HEK293 (cell line): Measurements from ENCODE around the gene EDA.

ENCODE experiments used
- CTCF ChIA-PET: fragments of 350-600 bp; formaldehyde crosslinking; extraction: SDS; loops from one replicate; lab custom pipeline; 2021; ENCODE audit warnings: antibody characterized with exemption; lab: Yijun Ruan, JAX
- POLR2A ChIA-PET: fragments of 300-600 bp; formaldehyde crosslinking; extraction: SDS; loops from one replicate; lab custom pipeline; 2020; ENCODE audit warnings: antibody characterized with exemption, inconsistent platforms; lab: Yijun Ruan, JAX
- H3K27ac ChIP-seq: fragments of 200-500 bp; sonication (Bioruptor generic); 2 replicates; pipeline ENCODE4 v1.5.1; 2014; ENCODE audit warnings: low read depth, low read length, control low read depth, inconsistent platforms; ENCODE audit errors: extremely low read depth
- H3K36me3 ChIP-seq, 2 experiments: fragments of 200-500 bp in 1 of 2; sonication (Bioruptor generic) in 1 of 2; 1 replicate in 1 of 2; 2 replicates in 1 of 2; pipeline ENCODE4 v1.5.1; 2014 to 2017; ENCODE audit warnings: inconsistent platforms in 2 of 2, low read length in 2 of 2; ENCODE audit not compliant: control insufficient read depth in 2 of 2, insufficient read depth in 1 of 2
- H3K4me1 ChIP-seq: fragments of 200-500 bp; sonication (Bioruptor generic); 2 replicates; pipeline ENCODE4 v1.5.1; 2014; ENCODE audit warnings: mild to moderate bottlenecking, low read length, inconsistent platforms; ENCODE audit not compliant: control insufficient read depth, insufficient read depth
- H3K4me3 ChIP-seq: 2 replicates; pipeline ENCODE4 v1.5.1; 2011; ENCODE audit warnings: low read depth, mild to moderate bottlenecking, control low read depth, low read length, moderate library complexity
- H3K9me3 ChIP-seq: fragments of 200-500 bp; sonication (Bioruptor generic); 2 replicates; pipeline ENCODE4 v1.5.1; 2014; ENCODE audit warnings: low read depth, low read length, inconsistent platforms; ENCODE audit not compliant: control insufficient read depth, insufficient read depth
- EGR2 ChIP-seq: fragments of 450-650 bp; formaldehyde crosslinking; IDR thresholded peaks from 2 replicates; pipeline ENCODE4 v1.5.1; 2016; ENCODE audit warnings: low read depth, missing biosample characterization, missing genetic modification characterization
- FEZF1 ChIP-seq: fragments of 450-650 bp; formaldehyde crosslinking; IDR thresholded peaks from 2 replicates; pipeline ENCODE4 v1.5.1; 2016; ENCODE audit warnings: missing biosample characterization, missing genetic modification characterization
- GFI1B ChIP-seq: fragments of 450-650 bp; formaldehyde crosslinking; IDR thresholded peaks from 2 replicates; pipeline ENCODE4 v1.5.1; 2016; ENCODE audit warnings: missing biosample characterization, missing genetic modification characterization
- HOXD13 ChIP-seq: sonication (generic); formaldehyde crosslinking; IDR thresholded peaks from 2 replicates; pipeline ENCODE4 v1.8.0; 2022; ENCODE audit warnings: missing genetic modification reagents, borderline replicate concordance
- PRDM1 ChIP-seq: fragments of 450-650 bp; formaldehyde crosslinking; IDR thresholded peaks from 2 replicates; pipeline ENCODE4; 2016; ENCODE audit warnings: missing biosample characterization, missing genetic modification characterization
- SETDB1 ChIP-seq: IDR thresholded peaks from one replicate; pipeline ENCODE4 v1.6.1; 2017; ENCODE audit warnings: mild to moderate bottlenecking, low read length, moderate library complexity, mixed read lengths; ENCODE audit not compliant: insufficient read length
- YY2 ChIP-seq: fragments of 450-650 bp; formaldehyde crosslinking; IDR thresholded peaks from 2 replicates; pipeline ENCODE4 v1.5.1; 2016; ENCODE audit warnings: missing biosample characterization, missing genetic modification characterization
- ZBTB10 ChIP-seq: fragments of 450-650 bp; formaldehyde crosslinking; IDR thresholded peaks from 2 replicates; pipeline ENCODE4 v1.5.1; 2016; ENCODE audit warnings: missing biosample characterization, missing genetic modification characterization
- ZBTB21 ChIP-seq: fragments of 450-650 bp; formaldehyde crosslinking; IDR thresholded peaks from 2 replicates; pipeline ENCODE4 v1.5.1; 2017; ENCODE audit warnings: missing biosample characterization, missing genetic modification characterization
- ZBTB44 ChIP-seq: fragments of 450-650 bp; IDR thresholded peaks from 2 replicates; pipeline ENCODE4 v1.5.1; 2018; ENCODE audit warnings: missing biosample characterization, mild to moderate bottlenecking, missing genetic modification characterization
- ZBTB8A ChIP-seq: fragments of 450-650 bp; formaldehyde crosslinking; IDR thresholded peaks from 2 replicates; pipeline ENCODE4 v1.5.1; 2016; ENCODE audit warnings: missing biosample characterization, missing genetic modification characterization
- ZNF121 ChIP-seq: fragments of 450-650 bp; formaldehyde crosslinking; IDR thresholded peaks from 2 replicates; pipeline ENCODE4 v1.5.1; 2016; ENCODE audit warnings: missing biosample characterization, missing genetic modification characterization
- ZNF174 ChIP-seq: fragments of 450-650 bp; formaldehyde crosslinking; IDR thresholded peaks from 2 replicates; pipeline ENCODE4 v1.5.0; 2017; ENCODE audit warnings: missing biosample characterization, mild to moderate bottlenecking, missing genetic modification characterization
- ZNF266 ChIP-seq: fragments of 450-650 bp; formaldehyde crosslinking; IDR thresholded peaks from 2 replicates; pipeline ENCODE4 v1.5.1; 2016; ENCODE audit warnings: missing biosample characterization, missing genetic modification characterization, low read depth
- ZNF37A ChIP-seq: fragments of 450-650 bp; IDR thresholded peaks from 2 replicates; pipeline ENCODE4 v1.5.1; 2018; ENCODE audit warnings: missing biosample characterization, missing genetic modification characterization
- ZNF398 ChIP-seq: fragments of 450-650 bp; formaldehyde crosslinking; IDR thresholded peaks from 2 replicates; pipeline ENCODE4 v1.5.1; 2017; ENCODE audit warnings: missing biosample characterization, missing genetic modification characterization
- ZNF501 ChIP-seq: fragments of 450-650 bp; formaldehyde crosslinking; IDR thresholded peaks from 2 replicates; pipeline ENCODE4 v1.5.1; 2016; ENCODE audit warnings: missing biosample characterization, missing genetic modification characterization
- ZNF514 ChIP-seq: fragments of 450-650 bp; formaldehyde crosslinking; IDR thresholded peaks from 2 replicates; pipeline ENCODE4 v1.5.1; 2016; ENCODE audit warnings: missing biosample characterization, missing genetic modification characterization
- ZNF560 ChIP-seq: fragments of 450-650 bp; formaldehyde crosslinking; IDR thresholded peaks from 2 replicates; pipeline ENCODE4 v1.5.1; 2017; ENCODE audit warnings: missing biosample characterization, missing genetic modification characterization, borderline replicate concordance
- ZNF561 ChIP-seq: fragments of 450-650 bp; IDR thresholded peaks from 2 replicates; pipeline ENCODE4 v1.5.1; 2018; ENCODE audit warnings: missing biosample characterization, missing genetic modification characterization, borderline replicate concordance
- ZNF571 ChIP-seq: fragments of 450-650 bp; formaldehyde crosslinking; IDR thresholded peaks from 2 replicates; pipeline ENCODE4 v1.5.0; 2017; ENCODE audit warnings: missing biosample characterization, missing genetic modification characterization
- ZNF701 ChIP-seq: fragments of 450-650 bp; formaldehyde crosslinking; IDR thresholded peaks from 2 replicates; pipeline ENCODE4 v1.5.1; 2016; ENCODE audit warnings: missing biosample characterization, missing genetic modification characterization
- ZNF76 ChIP-seq: fragments of 450-650 bp; formaldehyde crosslinking; IDR thresholded peaks from 2 replicates; pipeline ENCODE4; 2016; ENCODE audit warnings: low read depth, missing biosample characterization, missing genetic modification characterization, borderline replicate concordance
- ZNF768 ChIP-seq: fragments of 450-650 bp; formaldehyde crosslinking; IDR thresholded peaks from 2 replicates; pipeline ENCODE4 v1.5.1; 2018; ENCODE audit warnings: missing biosample characterization, mild to moderate bottlenecking, missing genetic modification characterization
- ZNF792 ChIP-seq: fragments of 450-650 bp; formaldehyde crosslinking; IDR thresholded peaks from 2 replicates; pipeline ENCODE4 v1.5.1; 2016; ENCODE audit warnings: missing biosample characterization, missing genetic modification characterization
- ZNF843 ChIP-seq: fragments of 450-650 bp; formaldehyde crosslinking; IDR thresholded peaks from 2 replicates; pipeline ENCODE4 v1.5.1; 2016; ENCODE audit warnings: missing biosample characterization, missing genetic modification characterization

Gene EDA

GRCh38 chrX:69705818-69706217 lies 89.9 kb downstream of the EDA start:
- TF ChIP-seq ZBTB8A (no peak), ZNF843 (no peak), ZNF37A (no peak), FEZF1 (tag by site-specific recombination) (no peak), ZBTB44 (tag by site-specific recombination) (no peak), ZNF501 (tag by site-specific recombination) (no peak), ZNF266 (no peak), ZNF701 (tag by site-specific recombination) (no peak), YY2 (tag by site-specific recombination) (no peak), ZBTB21 (tag by site-specific recombination) (no peak), GFI1B (tag by site-specific recombination) (no peak), ZNF174 (no peak), ZNF560 (tag by site-specific recombination) (no peak), ZNF76 (tag by site-specific recombination) (no peak), ZNF514 (no peak), ZNF398 (no peak), ZNF768 (tag by site-specific recombination) (no peak), HOXD13 (CRISPR knock-in tag) (no peak), ZNF792 (tag by site-specific recombination) (no peak), ZNF561 (tag by site-specific recombination) (no peak)
- H3K4me1 ChIP-seq: no peaks in the 10 kb centered on the region
- no peak overlapping the region for H3K27ac ChIP-seq
- ChIA-PET POLR2A (no interaction called here), CTCF (no interaction called here)
- H3K4me3 ChIP-seq: no peak overlapping the region
- H3K9me3 ChIP-seq: no peaks in the 10 kb centered on the region
- H3K36me3 ChIP-seq: no peaks in the 10 kb centered on the region

GRCh38 chrX:69718102-69718501 lies 102.2 kb downstream of the EDA start:
- H3K36me3 ChIP-seq: no peaks in the 10 kb centered on the region
- peaks cover 4% of the 10 kb centered on the region for H3K9me3 ChIP-seq
- ChIA-PET CTCF (interaction anchor here (0.7 kb wide), 1 partner anchor 1413 kb away, joined by 3 read pairs; no protein-coding TSS in a partner anchor), POLR2A (no interaction called here)
- H3K4me1 ChIP-seq: no peaks in the 10 kb centered on the region
- H3K27ac ChIP-seq: no peak overlapping the region
- no peak overlapping the region for H3K4me3 ChIP-seq
- TF ChIP-seq SETDB1: peak; percentile 93
- no peak for TF ChIP-seq PRDM1 (tag by site-specific recombination)

- Histone ChIP-seq H3K36me3 (no peaks in the 10 kb centered on the region), H3K27ac (no peak overlapping the region), H3K4me3 (no peak overlapping the region), H3K9me3 (no peaks in the 10 kb centered on the region; the same call in 1 of the 2 replicates), H3K4me1 (no peaks in the 10 kb centered on the region)
- no peak for TF ChIP-seq EGR2 (tag by site-specific recombination)
- no peak for TF ChIP-seq ZBTB10 (tag by site-specific recombination)
- TF ChIP-seq ZNF121: no peak
- no peak for TF ChIP-seq ZNF571 (tag by site-specific recombination)
- CTCF ChIA-PET: interaction anchor here (0.6 kb wide), 1 partner anchor 306 kb away, joined by 3 read pairs; no protein-coding TSS in a partner anchor
- POLR2A ChIA-PET: no interaction called here
Measured at GRCh38 chrX:69724307-69724706, 108.4 kb downstream of the EDA start.
